ENCODE data around the gene MCCC1.

Gene MCCC1

GRCh38 chr3:183082355-183082915, 16.9 kb downstream of the MCCC1 start:
- Histone ChIP-seq H3F3A (ENCODE audit: insufficient read depth) (no peaks in the 10 kb centered on the region), H3K9me3 (ENCODE audit: insufficient read depth, low read length) (no peaks in the 10 kb centered on the region), H3K9ac (ENCODE audit: low read length) (no peak overlapping the region), H3K9me2 (replicated peaks; ENCODE audit: insufficient read depth, low read length) (no peaks in the 10 kb centered on the region), H3K27ac (ENCODE audit: low read depth, low read length) (no peak overlapping the region), H4K20me1 (ENCODE audit: low read depth, low read length) (no peaks in the 10 kb centered on the region), H3K79me2 (ENCODE audit: insufficient read depth, low read length) (peaks cover 10% of the 10 kb centered on the region; the same call in 1 of the 2 replicates), H2AFZ (ENCODE audit: low read depth, low read length, severe bottlenecking) (no peak overlapping the region), H3K36me3 (ENCODE audit: low read length) (peaks cover 68% of the 10 kb centered on the region), H3K27me3 (ENCODE audit: low read length) (no peaks in the 10 kb centered on the region), H3K4me2 (ENCODE audit: low read depth, low read length, poor library complexity, severe bottlenecking) (no peak overlapping the region), H3K4me3 (ENCODE audit: insufficient read depth, low read length, poor library complexity, severe bottlenecking) (no peak overlapping the region)
- TF ChIP-seq CTCF (IDR thresholded peaks at IDR 0.05; ENCODE audit: insufficient read depth, low read length, poor library complexity, severe bottlenecking) (no peak), EZH2phosphoT487 (conservative IDR thresholded peaks at IDR 0.05; ENCODE audit: low read length) (no peak)

GRCh38 chr3:183081459-183082183, 17.7 kb downstream of the MCCC1 start:
- no peak overlapping the region for H3K4me2 ChIP-seq (ENCODE audit: low read depth, low read length, poor library complexity, severe bottlenecking)
- H3K9ac ChIP-seq (ENCODE audit: low read length) = no peak overlapping the region
- TF ChIP-seq EZH2phosphoT487 (conservative IDR thresholded peaks at IDR 0.05; ENCODE audit: low read length) (no peak), CTCF (IDR thresholded peaks at IDR 0.05; ENCODE audit: insufficient read depth, low read length, poor library complexity, severe bottlenecking) (no peak)
- peaks cover 14% of the 10 kb centered on the region; the same call in 1 of the 2 replicates for H3K79me2 ChIP-seq (ENCODE audit: insufficient read depth, low read length)
- no peak overlapping the region for H3K27ac ChIP-seq (ENCODE audit: low read depth, low read length)
- H3F3A ChIP-seq (ENCODE audit: insufficient read depth) = no peaks in the 10 kb centered on the region
- no peak overlapping the region for H3K4me3 ChIP-seq (ENCODE audit: insufficient read depth, low read length, poor library complexity, severe bottlenecking)
- no peaks in the 10 kb centered on the region for H4K20me1 ChIP-seq (ENCODE audit: low read depth, low read length)
- no peaks in the 10 kb centered on the region for H3K9me3 ChIP-seq (ENCODE audit: insufficient read depth, low read length)
- H3K27me3 ChIP-seq (ENCODE audit: low read length) = no peaks in the 10 kb centered on the region
- H3K9me2 ChIP-seq (replicated peaks; ENCODE audit: insufficient read depth, low read length) = no peaks in the 10 kb centered on the region
- H3K36me3 ChIP-seq (ENCODE audit: low read length) = peaks cover 76% of the 10 kb centered on the region
- no peak overlapping the region for H2AFZ ChIP-seq (ENCODE audit: low read depth, low read length, severe bottlenecking)

- H3K9me2 ChIP-seq (replicated peaks; ENCODE audit: insufficient read depth, low read length) = no peaks in the 10 kb centered on the region
- H3K9me3 ChIP-seq (ENCODE audit: insufficient read depth, low read length) = no peaks in the 10 kb centered on the region
- H3K4me2 ChIP-seq (ENCODE audit: low read depth, low read length, poor library complexity, severe bottlenecking) = no peak overlapping the region
- peaks cover 14% of the 10 kb centered on the region; the same call in 1 of the 2 replicates for H3K79me2 ChIP-seq (ENCODE audit: insufficient read depth, low read length)
- H3F3A ChIP-seq (ENCODE audit: insufficient read depth) = no peaks in the 10 kb centered on the region
- no peak overlapping the region for H3K9ac ChIP-seq (ENCODE audit: low read length)
- no peak overlapping the region for H2AFZ ChIP-seq (ENCODE audit: low read depth, low read length, severe bottlenecking)
- no peak overlapping the region for H3K4me3 ChIP-seq (ENCODE audit: insufficient read depth, low read length, poor library complexity, severe bottlenecking)
- TF ChIP-seq CTCF (IDR thresholded peaks at IDR 0.05; ENCODE audit: insufficient read depth, low read length, poor library complexity, severe bottlenecking) (no peak), EZH2phosphoT487 (conservative IDR thresholded peaks at IDR 0.05; ENCODE audit: low read length) (no peak)
- H4K20me1 ChIP-seq (ENCODE audit: low read depth, low read length) = no peaks in the 10 kb centered on the region
- no peaks in the 10 kb centered on the region for H3K27me3 ChIP-seq (ENCODE audit: low read length)
- H3K36me3 ChIP-seq (ENCODE audit: low read length) = peaks cover 78% of the 10 kb centered on the region
- no peak overlapping the region for H3K27ac ChIP-seq (ENCODE audit: low read depth, low read length)
Observed at GRCh38 chr3:183080628-183081027, 18.7 kb downstream of the MCCC1 start.
